ENCODE measurements around the gene MTERF2.

GRCh38 chr12:106956048-106956578, 30.8 kb downstream of the MTERF2 start:
- no peak for TF ChIP-seq TAF1 (conservative IDR thresholded peaks at IDR 0.05)
- no peak for TF ChIP-seq CTCF (IDR thresholded peaks at IDR 0.05; ENCODE audit: low read depth, low read length, missing input control)
- TF ChIP-seq FOXA1 (IDR thresholded peaks at IDR 0.05) = no peak
- TF ChIP-seq EGR1 (IDR thresholded peaks at IDR 0.05; ENCODE audit: low read depth in 2 of 2) = no peak
- no peak for TF ChIP-seq GABPA (IDR thresholded peaks at IDR 0.05 in 1 of 2, conservative IDR thresholded peaks at IDR 0.05 in 1 of 2)
- TF ChIP-seq RXRA (IDR thresholded peaks at IDR 0.05) = no peak
- no peak for TF ChIP-seq MAX (IDR thresholded peaks at IDR 0.05)
- TF ChIP-seq RAD21 (IDR thresholded peaks at IDR 0.05) = no peak

All from liver (tissue), 3 donors.